ENCODE measurements around the gene ZYG11B.
"Not testable (repeated sequence)": the region's sequence is repeated elsewhere in the genome, so short reads cannot be mapped to it uniquely, and the experiment has no call there.

Gene ZYG11B

DNA sequence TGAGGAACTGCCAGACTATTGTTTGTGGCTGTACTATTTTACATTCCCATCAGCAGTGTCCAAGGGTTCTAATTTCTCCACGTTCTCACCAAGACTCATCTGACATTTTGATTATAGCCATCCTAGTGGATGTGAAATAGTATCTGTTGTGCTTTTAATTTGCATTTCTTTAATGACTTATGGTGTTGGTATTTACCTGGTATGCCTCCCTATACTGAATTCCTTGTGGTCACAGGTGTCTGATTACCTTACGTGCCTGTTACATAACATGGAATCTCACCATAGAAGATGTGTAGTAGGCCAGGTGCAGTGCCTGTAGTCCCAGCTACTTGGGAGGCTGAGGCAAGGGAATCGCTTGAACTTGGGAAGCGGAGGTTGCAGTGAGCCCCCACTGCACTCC lies 129.8 kb downstream of the ZYG11B start:
- no peak for DNase-seq

DNA sequence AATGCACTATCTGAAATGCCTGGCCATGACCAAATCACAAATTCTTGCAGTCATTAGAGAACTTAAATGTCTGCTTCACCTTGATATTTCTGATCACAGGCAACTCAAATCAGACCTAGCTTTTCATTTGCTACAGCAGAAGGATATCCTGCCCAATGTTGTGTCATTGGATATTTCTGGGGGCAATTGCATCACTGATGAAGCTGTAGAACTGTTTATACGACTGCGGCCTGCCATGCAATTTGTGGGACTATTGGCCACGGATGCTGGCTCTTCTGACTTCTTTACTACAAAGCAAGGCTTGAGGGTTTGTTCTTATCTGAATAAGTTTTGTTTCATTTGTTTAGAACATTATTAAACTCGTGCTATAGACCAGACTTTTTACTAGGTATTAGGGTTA lies 131.2 kb downstream of the ZYG11B start:
- no peak for DNase-seq

DNA sequence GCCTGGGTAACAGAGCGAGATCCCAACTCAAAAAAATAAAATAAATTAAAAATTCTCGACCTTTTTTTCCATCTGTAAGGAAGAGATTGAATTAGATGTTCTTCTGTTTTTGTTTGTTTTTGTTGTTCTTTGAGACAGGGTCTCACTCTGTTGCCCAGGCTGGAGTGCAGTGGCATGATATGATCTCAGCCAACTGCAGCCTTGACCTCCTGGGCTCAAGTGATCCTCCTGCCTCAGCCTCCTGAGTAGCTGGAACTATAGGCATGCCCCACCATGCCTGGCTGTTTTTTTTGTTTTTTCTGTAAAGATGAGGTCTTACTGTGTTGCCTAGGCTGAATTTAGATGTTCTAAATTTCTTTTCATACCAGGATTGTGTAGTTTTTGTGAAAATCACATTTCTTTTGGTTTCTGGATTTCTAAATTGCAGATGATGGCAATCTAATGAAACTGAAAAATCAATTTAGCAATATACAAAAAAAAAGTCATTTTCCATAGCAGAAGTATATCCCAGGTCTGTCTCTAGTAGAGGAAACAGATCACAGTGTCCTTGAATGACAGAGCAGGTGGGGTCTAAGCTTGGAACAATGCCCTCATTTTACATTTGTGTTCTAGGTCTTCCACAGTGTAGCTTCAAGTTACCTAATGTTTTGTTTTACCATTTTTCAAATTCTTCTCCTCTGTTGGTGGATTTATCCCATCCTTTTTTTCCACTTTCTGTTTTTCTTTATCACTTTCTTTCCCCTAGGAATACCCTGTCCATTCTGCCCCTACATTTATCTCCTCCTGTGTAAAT lies 136.6 kb downstream of the ZYG11B start:
- no peak for DNase-seq

DNA sequence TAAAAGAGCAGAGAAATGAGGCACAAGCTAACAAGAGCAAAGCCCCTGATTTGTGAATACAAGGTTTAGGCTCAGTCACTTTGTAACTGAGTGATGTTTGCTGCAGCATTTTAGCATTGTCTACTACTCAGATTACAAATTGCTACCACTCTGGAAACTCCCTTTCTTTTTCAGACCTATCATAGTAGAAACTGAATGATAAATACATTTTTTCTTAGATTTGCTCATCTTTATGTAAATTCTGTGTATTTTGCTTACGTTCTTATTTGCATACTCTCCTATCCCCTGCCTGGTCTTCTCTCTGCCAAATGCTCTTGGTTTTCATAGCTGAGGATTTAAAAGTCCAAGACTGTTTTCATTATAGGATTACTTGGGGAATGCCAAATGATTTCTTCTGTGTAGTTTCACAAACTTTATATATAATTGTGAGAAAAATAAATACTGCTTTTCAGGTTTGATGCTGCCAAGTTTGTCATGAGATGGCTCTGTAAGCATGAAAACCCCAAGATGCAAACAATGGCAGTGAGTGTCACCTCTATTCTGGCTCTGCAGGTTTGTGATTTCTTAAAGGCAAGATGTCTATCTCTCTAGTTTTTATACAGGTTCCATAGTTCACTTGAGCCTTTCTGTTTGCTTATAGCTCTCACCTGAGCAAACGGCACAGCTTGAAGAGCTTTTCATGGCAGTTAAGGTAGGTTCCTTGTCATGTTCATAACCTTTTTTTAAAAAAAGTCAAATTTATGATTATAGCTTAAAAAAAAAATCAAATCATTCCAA lies 141.0 kb downstream of the ZYG11B start:
- DNase-seq, result peak; percentile 61

DNA sequence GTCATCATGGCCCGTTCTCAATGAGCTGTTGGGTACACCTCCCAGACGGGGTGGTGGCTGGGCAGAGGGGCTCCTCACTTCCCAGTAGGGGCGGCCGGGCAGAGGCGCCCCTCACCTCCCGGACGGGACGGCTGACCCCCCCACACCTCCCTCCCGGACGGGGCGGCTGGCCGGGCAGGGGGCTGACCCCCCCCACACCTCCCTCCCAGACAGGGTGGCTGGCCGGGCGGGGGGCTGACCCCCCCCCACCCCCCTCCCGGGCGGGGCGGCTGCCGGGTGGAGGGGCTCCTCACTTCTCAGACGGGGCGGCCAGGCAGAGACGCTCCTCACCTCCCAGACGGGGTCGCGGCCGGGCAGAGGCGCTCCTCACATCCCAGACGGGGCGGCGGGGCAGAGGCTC lies 143.5 kb downstream of the ZYG11B start:
- not testable (repeated sequence) for DNase-seq

DNA sequence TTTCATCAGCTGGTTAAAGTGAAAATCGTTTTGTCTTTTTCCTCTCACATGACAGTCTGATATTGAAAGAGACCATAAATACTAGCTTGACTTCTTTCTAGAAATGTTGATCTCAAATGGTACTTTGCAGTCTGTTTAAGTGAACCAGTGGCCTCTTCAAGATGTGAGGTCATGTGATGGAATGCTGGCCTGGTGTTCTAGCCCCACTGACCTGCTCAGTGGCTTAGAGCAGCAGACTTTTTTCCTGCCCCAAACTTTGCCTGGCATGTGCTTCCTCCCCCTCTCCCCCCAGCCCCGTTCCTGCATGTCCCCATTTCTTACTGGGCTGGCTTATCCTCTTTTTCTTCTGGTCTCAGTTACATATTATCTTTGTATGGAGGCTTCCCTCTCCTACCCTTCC lies 150.6 kb downstream of the ZYG11B start:
- no peak for DNase-seq
